ENCODE measurements around the gene SLC34A2.

DNA sequence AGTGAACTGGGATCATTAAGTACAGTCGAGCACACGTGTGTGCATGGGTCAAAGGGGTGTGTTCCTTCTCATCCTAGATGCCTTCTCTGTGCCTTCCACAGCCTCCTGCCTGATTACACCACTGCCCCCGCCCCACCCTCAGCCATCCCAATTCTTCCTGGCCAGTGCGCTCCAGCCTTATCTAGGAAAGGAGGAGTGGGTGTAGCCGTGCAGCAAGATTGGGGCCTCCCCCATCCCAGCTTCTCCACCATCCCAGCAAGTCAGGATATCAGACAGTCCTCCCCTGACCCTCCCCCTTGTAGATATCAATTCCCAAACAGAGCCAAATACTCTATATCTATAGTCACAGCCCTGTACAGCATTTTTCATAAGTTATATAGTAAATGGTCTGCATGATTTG lies 22.3 kb downstream of the SLC34A2 start:
- TF ChIP-seq, protein P1, sequence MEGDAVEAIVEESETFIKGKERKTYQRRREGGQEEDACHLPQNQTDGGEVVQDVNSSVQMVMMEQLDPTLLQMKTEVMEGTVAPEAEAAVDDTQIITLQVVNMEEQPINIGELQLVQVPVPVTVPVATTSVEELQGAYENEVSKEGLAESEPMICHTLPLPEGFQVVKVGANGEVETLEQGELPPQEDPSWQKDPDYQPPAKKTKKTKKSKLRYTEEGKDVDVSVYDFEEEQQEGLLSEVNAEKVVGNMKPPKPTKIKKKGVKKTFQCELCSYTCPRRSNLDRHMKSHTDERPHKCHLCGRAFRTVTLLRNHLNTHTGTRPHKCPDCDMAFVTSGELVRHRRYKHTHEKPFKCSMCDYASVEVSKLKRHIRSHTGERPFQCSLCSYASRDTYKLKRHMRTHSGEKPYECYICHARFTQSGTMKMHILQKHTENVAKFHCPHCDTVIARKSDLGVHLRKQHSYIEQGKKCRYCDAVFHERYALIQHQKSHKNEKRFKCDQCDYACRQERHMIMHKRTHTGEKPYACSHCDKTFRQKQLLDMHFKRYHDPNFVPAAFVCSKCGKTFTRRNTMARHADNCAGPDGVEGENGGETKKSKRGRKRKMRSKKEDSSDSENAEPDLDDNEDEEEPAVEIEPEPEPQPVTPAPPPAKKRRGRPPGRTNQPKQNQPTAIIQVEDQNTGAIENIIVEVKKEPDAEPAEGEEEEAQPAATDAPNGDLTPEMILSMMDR (IDR thresholded peaks at IDR 0.05; ENCODE audit: low read length) = no peak
- TF ChIP-seq EZH2phosphoT487 (IDR thresholded peaks at IDR 0.05; ENCODE audit: low read length) = no peak
- no peak for TF ChIP-seq EZH2 (optimal IDR thresholded peaks at IDR 0.05; ENCODE audit: low read depth, low read length)

All from MM.1S (cell line).